K562 (cell line): ENCODE data around the gene CPT1A. TPM values are rescaled to one million over a fixed set of nuclear protein-coding genes. Genes with fewer than 3 reads are reported as not detected.

Source experiments
- ATAC-seq: fragments of 200-7000 bp; cut with Tn5 transposase; 3 replicates; pipeline ENCODE4 v1.9.1; 2020; ENCODE audit warnings: moderate library complexity
- BruUV-seq: library from RNA; stranded (reverse); fragments of 400-500 nt; replicated peaks from 2 replicates; lab custom pipeline; 2021; lab: Mats Ljungman, UMichigan
- CTCF ChIA-PET: fragments of 300-600 bp; formaldehyde crosslinking; extraction: SDS; loops from one replicate; lab custom pipeline; 2021; ENCODE audit warnings: low intra/inter-chr PET ratio; lab: Yijun Ruan, JAX
- POLR2A ChIA-PET: fragments of 300-600, 350-650 bp; sonication (Branson Sonifier 250); formaldehyde crosslinking; extraction: SDS; loops from one replicate; lab custom pipeline; 2021; ENCODE audit warnings: antibody characterized with exemption, inconsistent platforms; lab: Yijun Ruan, JAX
- DNase-seq, 4 experiments: peaks; one replicate each; pipeline versions ENCODE4 v3.0.0 to v3.0.0-alpha.2; 2011 to 2018; ENCODE audit warnings: low spot score in 3 of 4, mixed read lengths in 3 of 4; ENCODE audit errors: extremely low read depth in 1 of 4
- FAIRE-seq: peaks from 2 replicates; lab custom pipeline; 2011; peaks lifted over from hg19 to GRCh38; lab: Jason Lieb, UNC
- H2AFZ ChIP-seq: 2 replicates; pipeline ENCODE4 v1.6.0; 2011; ENCODE audit warnings: low read depth, low read length, control low read depth, inconsistent platforms
- H3K27ac ChIP-seq: fragments of 200-600 bp; 3 replicates; pipeline ENCODE4 v1.8.0; 2011; ENCODE audit warnings: low read depth, mild to moderate bottlenecking, control low read depth, inconsistent platforms, low read length, moderate library complexity, mixed read lengths; ENCODE audit errors: extremely low read depth
- H3K27me3 ChIP-seq, 2 experiments: fragments of 300-600 bp in 1 of 2; 2 replicates in 1 of 2; 3 replicates in 1 of 2; pipeline versions ENCODE4 v1.6.0 to v1.8.0; 2011; ENCODE audit warnings: inconsistent platforms in 2 of 2, low read length in 2 of 2, mild to moderate bottlenecking in 1 of 2, mixed read lengths in 1 of 2, moderate library complexity in 1 of 2; ENCODE audit not compliant: control insufficient read depth in 2 of 2, insufficient read depth in 2 of 2
- H3K36me3 ChIP-seq: fragments of 300-600 bp; 3 replicates; pipeline ENCODE4 v1.8.0; 2011; ENCODE audit warnings: mild to moderate bottlenecking, low read length, inconsistent platforms; ENCODE audit not compliant: control insufficient read depth, insufficient read depth
- H3K4me1 ChIP-seq, 2 experiments: fragments of 200-600 bp in 1 of 2; replicated peaks in 1 of 2; 2 replicates in 1 of 2; 3 replicates in 1 of 2; pipeline versions ENCODE4 v1.5.1 to v1.8.0; 2011; ENCODE audit warnings: inconsistent platforms in 2 of 2, low read length in 2 of 2, mild to moderate bottlenecking in 1 of 2, mixed read lengths in 1 of 2, moderate library complexity in 1 of 2; ENCODE audit not compliant: control insufficient read depth in 2 of 2, insufficient read depth in 2 of 2
- H3K4me2 ChIP-seq: 2 replicates; pipeline ENCODE4 v1.6.1; 2011; ENCODE audit warnings: low read length, control low read depth, inconsistent platforms, mixed read lengths; ENCODE audit not compliant: insufficient read depth
- H3K4me3 ChIP-seq: fragments of 200-600 bp; sonication (generic), shearing (Covaris generic); 2 replicates; pipeline ENCODE4 v1.5.1; 2016; ENCODE audit warnings: control low read depth, inconsistent platforms
- H3K79me2 ChIP-seq: fragments of 200-600 bp; 3 replicates; pipeline ENCODE4 v1.8.0; 2011; ENCODE audit warnings: low read length, inconsistent platforms; ENCODE audit not compliant: control insufficient read depth, insufficient read depth
- H3K9ac ChIP-seq, 2 experiments: 2 replicates each; pipeline versions ENCODE4 v1.6.0 to v1.6.1; 2011; ENCODE audit warnings: low read depth in 2 of 2, low read length in 2 of 2, control low read depth in 1 of 2, inconsistent platforms in 1 of 2, mild to moderate bottlenecking in 1 of 2, mixed read lengths in 1 of 2; ENCODE audit not compliant: insufficient read depth in 1 of 2
- H3K9me1 ChIP-seq: one replicate; pipeline ENCODE4 v1.6.0; 2011; ENCODE audit warnings: inconsistent platforms, mild to moderate bottlenecking, low read length, moderate library complexity; ENCODE audit not compliant: control insufficient read depth, insufficient read depth
- H3K9me3 ChIP-seq: replicated peaks from 2 replicates; pipeline ENCODE4 v1.5.1; 2011; ENCODE audit warnings: low read depth, low read length, inconsistent platforms; ENCODE audit not compliant: control insufficient read depth, insufficient read depth
- H4K20me1 ChIP-seq: replicated peaks from 2 replicates; pipeline ENCODE4 v1.6.1; 2011; ENCODE audit warnings: low read length, inconsistent platforms, mixed read lengths; ENCODE audit not compliant: control insufficient read depth, insufficient read depth
- BMI1 ChIP-seq: fragments of 150-350 bp; IDR thresholded peaks from 2 replicates; pipeline ENCODE4 v1.6.1; 2014; ENCODE audit warnings: low read length
- GMEB1 ChIP-seq: fragments of 250-450 bp; sonication (Bioruptor Pico); IDR thresholded peaks from 2 replicates; pipeline ENCODE4 v1.4.0; 2020; ENCODE audit warnings: mild to moderate bottlenecking
- GTF3C2 ChIP-seq: IDR thresholded peaks from 3 replicates; pipeline ENCODE4 v1.6.1; 2011; ENCODE audit warnings: borderline replicate concordance, mild to moderate bottlenecking, moderate library complexity; ENCODE audit not compliant: insufficient read length; ENCODE audit errors: extremely low read depth
- HNRNPUL1 ChIP-seq: fragments of 200-400 bp; formaldehyde crosslinking; IDR thresholded peaks from 2 replicates; pipeline ENCODE4 v1.6.1; 2017; ENCODE audit warnings: low read length
- PHF8 ChIP-seq: fragments of 200-600 bp; sonication (generic); IDR thresholded peaks from 2 replicates; pipeline ENCODE4 v1.6.1; 2012; ENCODE audit warnings: mixed run types, mild to moderate bottlenecking, inconsistent platforms, low read length, moderate library complexity, borderline replicate concordance
- PYGO2 ChIP-seq: fragments of 450-650 bp; IDR thresholded peaks from 2 replicates; pipeline ENCODE4 v1.6.1; 2016; ENCODE audit warnings: mild to moderate bottlenecking, missing genetic modification characterization, moderate library complexity, missing compliant biosample characterization
- RFX5 ChIP-seq: IDR thresholded peaks from 2 replicates; pipeline ENCODE4 v1.6.1; 2011; ENCODE audit warnings: low read depth, mild to moderate bottlenecking, improper control_type of control experiment, low read length
- SMAD2 ChIP-seq: fragments of 150-350 bp; IDR thresholded peaks from 2 replicates; pipeline ENCODE4 v1.6.1; 2014; ENCODE audit warnings: low read depth, mild to moderate bottlenecking, low read length
- TCF3 ChIP-seq: sonication (generic); formaldehyde crosslinking; IDR thresholded peaks from 2 replicates; pipeline ENCODE4 v1.4.0; 2020; ENCODE audit warnings: mild to moderate bottlenecking, missing genetic modification reagents
- ZNF143 ChIP-seq: sonication (generic); formaldehyde crosslinking; IDR thresholded peaks from 2 replicates; pipeline ENCODE4 v1.9.0; 2022; ENCODE audit warnings: mild to moderate bottlenecking, missing genetic modification reagents
- ZNF589 ChIP-seq: fragments of 200-800 bp; sonication (Bioruptor generic); IDR thresholded peaks from 2 replicates; pipeline ENCODE4 v1.6.1; 2016; ENCODE audit warnings: low read depth, missing genetic modification characterization, missing compliant biosample characterization
- ZNF668 ChIP-seq: fragments of 250-450 bp; sonication (Bioruptor Pico); IDR thresholded peaks from 2 replicates; pipeline ENCODE4 v1.8.0; 2022; ENCODE audit warnings: mild to moderate bottlenecking, inconsistent platforms
- ZNF75A ChIP-seq: fragments of 450-650 bp; formaldehyde crosslinking; IDR thresholded peaks from 2 replicates; pipeline ENCODE4 v1.4.0; 2020; ENCODE audit warnings: mild to moderate bottlenecking
- WGBS: fragments of 100-300 bp; shearing (Covaris generic); methylation state at CpG from one replicate; pipeline ENCODE4 v1.1.6; 2016; ENCODE audit warnings: low coverage, mixed read lengths; ENCODE audit not compliant: insufficient coverage; ENCODE audit errors: missing lambda C conversion rate; 5-methylcytosine and 5-hydroxymethylcytosine counted together
- in situ Hi-C: fragments of 300-500 bp; cut with MboI; formaldehyde crosslinking; loops from 4 replicates; pipeline ENCODE4 v1.15.0; 2018; ENCODE audit warnings: inconsistent platforms, mixed read lengths
- intact Hi-C: fragments of 100-400 bp; cut with micrococcal nuclease; formaldehyde crosslinking; loops from 2 replicates; pipeline ENCODE4 v1.14.2; 2022
- polyA plus RNA-seq, 8 experiments: library from polyadenylated mRNA; depleted of rRNA in 4 of 8; stranded (reverse) in 5 of 8; unstranded in 3 of 8; fragments of >200 nt; fragmentation: Nextera tagmentation in 2 of 8; fragmentation: Illumina TruSeq in 1 of 8; extraction: Ambion mirVana in 2 of 8; extraction: Trizol in 1 of 8; gene quantifications; 2 replicates each; pipeline versions ENCODE4 v1.2.1 to v1.2.3, GENCODE V29; 2011 to 2014; ENCODE audit warnings: inconsistent platforms in 1 of 8, missing spikeins in 1 of 8
- total RNA-seq, 7 experiments: library from RNA; depleted of rRNA in 6 of 7; stranded (reverse); fragments of >200 nt in 6 of 7; fragmentation: Illumina TruSeq in 2 of 7; extraction: Trizol in 2 of 7; gene quantifications; 2 replicates each; pipeline versions ENCODE4 v1.2.1 to v1.2.3, GENCODE V29; 2011 to 2021; ENCODE audit warnings: low replicate concordance in 1 of 7
- TF ChIP-seq, protein P1 (sequence below): fragments of 250-450 bp; sonication (Bioruptor Pico); IDR thresholded peaks from 2 replicates; pipeline ENCODE4 v1.4.0; 2020

The CPT1A gene
- total and polyA plus RNA-seq, 9 of the 15 experiments (the other 6 are each of a cell fraction or from before 2014, with no cell fraction given), result 2.6 to 29.1 (median 12.3) TPM

DNA sequence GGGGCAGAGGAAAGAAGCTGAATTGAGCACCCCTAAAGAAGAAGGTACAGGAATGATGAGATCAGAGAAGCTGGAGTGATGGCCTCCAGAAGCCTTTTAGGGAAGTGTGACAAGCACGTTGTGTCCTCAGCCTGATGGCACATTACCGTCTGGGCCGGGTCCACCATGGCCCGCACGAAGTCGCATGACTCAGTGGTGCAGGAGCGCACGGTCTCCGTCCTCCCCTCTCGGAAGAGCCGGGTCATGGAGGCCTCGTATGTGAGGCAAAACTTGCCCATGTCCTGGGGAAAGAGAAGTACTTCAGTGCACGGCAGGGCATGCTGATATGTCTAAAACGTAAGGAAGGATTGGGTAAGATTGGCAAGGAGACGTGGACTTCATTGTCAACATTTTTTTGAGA is 79.2 kb downstream of the CPT1A start:
- CTCF ChIA-PET, result no interaction called here
- 81% methylated on average over 15 of the region's 15 CpGs for WGBS
- Histone ChIP-seq H3K27me3 (no peaks in the 10 kb centered on the region), H2AFZ (no peak overlapping the region), H3K36me3 (peaks cover 23% of the 10 kb centered on the region; the same call in 2 of the 3 replicates), H3K4me3 (no peak overlapping the region), H3K4me1 (peaks cover 0 to 6% of the 10 kb centered on the region in 2 experiments; a peak in 2 of 5 replicates), H3K9ac (0 out of 4 replicates have a peak overlapping the region, but pooled peaks of 1 of the 2 experiments have one; percentile 36), H3K9me1 (no peaks in the 10 kb centered on the region), H3K9me3 (no peaks in the 10 kb centered on the region), H4K20me1 (no peaks in the 10 kb centered on the region), H3K79me2 (no peaks in the 10 kb centered on the region), H3K4me2 (no peak overlapping the region), H3K27ac (no peak overlapping the region)
- ATAC-seq, result no peak
- intact Hi-C loops (no loop called here), in situ Hi-C loops (no loop called here)
- TF ChIP-seq, protein P1, sequence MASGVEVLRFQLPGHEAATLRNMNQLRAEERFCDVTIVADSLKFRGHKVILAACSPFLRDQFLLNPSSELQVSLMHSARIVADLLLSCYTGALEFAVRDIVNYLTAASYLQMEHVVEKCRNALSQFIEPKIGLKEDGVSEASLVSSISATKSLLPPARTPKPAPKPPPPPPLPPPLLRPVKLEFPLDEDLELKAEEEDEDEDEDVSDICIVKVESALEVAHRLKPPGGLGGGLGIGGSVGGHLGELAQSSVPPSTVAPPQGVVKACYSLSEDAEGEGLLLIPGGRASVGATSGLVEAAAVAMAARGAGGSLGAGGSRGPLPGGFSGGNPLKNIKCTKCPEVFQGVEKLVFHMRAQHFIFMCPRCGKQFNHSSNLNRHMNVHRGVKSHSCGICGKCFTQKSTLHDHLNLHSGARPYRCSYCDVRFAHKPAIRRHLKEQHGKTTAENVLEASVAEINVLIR, result no peak
- TF ChIP-seq TCF3 (CRISPR knock-in tag) (no peak), HNRNPUL1 (no peak), ZNF75A (no peak), ZNF143 (CRISPR knock-in tag) (no peak), GMEB1 (CRISPR knock-in tag) (no peak), ZNF668 (CRISPR knock-in tag) (no peak), PYGO2 (tag) (no peak), BMI1 (no peak), RFX5 (no peak), PHF8 (no peak), SMAD2 (no peak), ZNF589 (CRISPR knock-in tag) (no peak), GTF3C2 (no peak)
- no TSS peak for BruUV-seq
- POLR2A ChIA-PET, result no interaction called here
- FAIRE-seq, result no peak
- no peak for DNase-seq
